NCI-H146 treated with DMSO at 0.1 percent for 48 hours (cell line): ENCODE data around the gene LINC01488.

Source experiments
- DNase-seq: peaks from one replicate; lab custom pipeline; 2025; ENCODE audit not compliant: unreplicated experiment; lab: John Stamatoyannopoulos, UW

Gene LINC01488

GRCh38 chr11:69508974-69509373 is 27.5 kb downstream of the LINC01488 start:
- no peak for DNase-seq

GRCh38 chr11:69509381-69509780 is 27.9 kb downstream of the LINC01488 start:
- DNase-seq: no peak

- DNase-seq: no peak
Observed at GRCh38 chr11:69509846-69510390, 28.5 kb downstream of the LINC01488 start.

DNA sequence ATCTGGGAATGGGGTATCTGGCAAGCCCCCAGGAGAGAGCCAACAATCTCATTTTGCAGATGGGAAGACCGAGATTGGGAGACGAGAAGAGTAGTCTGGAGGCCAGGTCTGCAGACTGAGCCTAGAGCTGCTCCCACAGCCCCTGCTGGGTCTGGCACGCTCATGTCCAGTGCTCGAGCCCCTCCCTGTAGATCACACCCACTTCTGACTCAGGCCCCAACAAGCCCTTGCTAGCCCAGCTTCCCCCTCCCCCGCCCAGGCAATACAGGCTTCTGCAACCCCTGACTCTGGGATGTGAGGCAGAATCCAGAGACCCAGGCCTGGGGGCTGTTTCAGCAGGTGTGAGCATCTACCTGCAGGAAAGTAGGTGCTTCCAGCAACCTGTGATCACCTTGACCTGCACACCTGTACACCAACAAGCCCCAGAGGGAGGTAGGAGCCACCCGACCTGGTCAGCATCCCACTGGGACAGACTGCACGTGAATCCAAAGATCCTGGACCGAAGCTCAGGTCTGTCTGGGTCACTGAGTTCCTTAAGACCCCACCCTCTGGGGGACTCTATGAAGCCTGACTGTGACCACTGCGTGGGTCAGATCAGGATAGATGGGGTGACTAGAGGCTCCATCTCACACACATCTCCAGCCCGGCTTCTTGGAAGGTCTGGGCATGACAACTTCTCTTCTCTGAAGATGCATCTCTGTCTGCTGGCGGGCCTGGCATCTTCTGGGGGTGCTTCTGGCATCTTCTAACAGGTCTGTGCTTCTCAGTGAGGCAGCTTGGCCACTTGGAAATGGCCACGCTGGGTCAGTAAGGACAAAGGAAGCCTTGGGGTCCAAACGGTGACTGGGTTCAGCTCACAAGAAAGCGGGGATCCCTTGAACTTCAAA is 29.3 kb downstream of the LINC01488 start:
- DNase-seq: no peak

DNA sequence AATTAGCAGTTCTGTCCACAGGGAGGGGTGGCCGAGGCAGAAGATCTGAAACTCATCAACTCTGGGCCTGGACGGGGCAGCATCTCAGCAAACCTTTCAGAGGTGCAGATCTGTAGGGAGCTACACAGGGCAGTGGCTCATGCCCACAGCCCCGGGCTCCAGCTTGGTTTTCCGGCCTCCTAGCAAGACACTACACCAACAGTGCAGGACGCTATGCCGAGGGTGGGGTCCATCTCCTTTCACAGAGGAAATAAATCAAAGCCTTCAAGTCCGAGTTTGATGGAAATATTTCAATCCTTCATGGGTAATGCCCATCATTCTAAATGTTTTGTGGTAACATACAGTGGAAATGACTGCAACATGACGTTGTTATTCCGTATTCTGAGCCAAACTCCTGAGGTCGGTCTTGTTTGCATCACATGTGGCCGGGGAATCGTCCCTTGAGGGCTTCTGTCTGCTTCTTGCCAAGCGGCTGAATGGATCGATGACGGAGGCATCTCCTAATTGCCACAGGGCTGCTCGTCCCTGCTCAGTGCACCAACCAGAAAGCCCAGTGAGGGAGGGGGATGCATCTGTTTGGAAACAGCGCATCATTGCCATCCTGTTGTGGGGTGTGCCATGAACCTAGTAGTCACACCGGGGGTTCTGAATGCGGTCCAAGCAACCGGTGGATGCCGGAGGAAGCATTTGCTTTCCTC is 30.0 kb downstream of the LINC01488 start:
- no peak for DNase-seq

- DNase-seq: no peak
Observed at GRCh38 chr11:69512136-69512535, 30.7 kb downstream of the LINC01488 start.

- DNase-seq: no peak
Observed at GRCh38 chr11:69512790-69513189, 31.3 kb downstream of the LINC01488 start.

DNA sequence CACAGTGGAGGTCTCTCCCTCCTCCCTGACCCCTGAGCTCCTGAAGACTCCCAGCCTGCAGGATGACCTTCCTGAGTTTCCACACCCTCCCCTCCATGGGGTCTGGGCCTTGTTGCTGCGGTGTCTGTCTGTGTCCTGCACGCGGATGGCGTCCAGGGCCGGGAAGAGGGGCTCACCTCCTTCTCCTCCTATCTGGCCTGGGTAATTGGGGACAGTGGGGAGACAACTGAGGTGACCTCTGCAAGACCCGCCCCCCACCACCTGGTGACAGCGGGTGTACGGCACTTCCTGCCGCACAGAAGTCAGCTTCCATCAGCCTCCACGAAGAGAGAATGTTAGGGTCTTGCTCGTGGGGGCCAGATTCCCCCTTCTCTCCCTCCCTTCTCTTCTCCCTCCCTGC is 31.7 kb downstream of the LINC01488 start:
- DNase-seq: no peak

GRCh38 chr11:69513663-69514224 is 32.3 kb downstream of the LINC01488 start:
- DNase-seq: no peak

GRCh38 chr11:69514771-69515170 is 33.3 kb downstream of the LINC01488 start:
- DNase-seq: no peak

- DNase-seq: no peak
Observed at GRCh38 chr11:69515271-69516245, 34.1 kb downstream of the LINC01488 start.

DNA sequence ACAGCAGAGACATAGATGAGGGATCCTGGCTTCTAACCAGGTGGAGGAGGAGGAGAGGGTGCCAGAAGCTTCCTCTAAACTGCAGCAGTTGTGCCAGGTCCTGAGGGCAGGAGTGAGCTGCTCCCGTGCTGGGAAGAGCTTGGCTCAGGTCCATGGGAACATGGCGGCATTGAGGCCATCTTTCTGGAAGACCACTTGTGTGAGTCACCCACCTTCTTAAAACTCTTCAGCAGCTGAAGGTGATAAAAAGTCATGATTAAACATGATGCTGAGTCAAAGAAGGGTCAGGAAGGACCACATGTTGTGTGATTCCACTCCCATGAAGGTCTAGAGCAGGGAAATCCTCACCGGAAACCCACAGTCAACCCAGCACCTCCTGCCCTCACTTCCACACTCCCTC is 35.1 kb downstream of the LINC01488 start:
- no peak for DNase-seq

DNA sequence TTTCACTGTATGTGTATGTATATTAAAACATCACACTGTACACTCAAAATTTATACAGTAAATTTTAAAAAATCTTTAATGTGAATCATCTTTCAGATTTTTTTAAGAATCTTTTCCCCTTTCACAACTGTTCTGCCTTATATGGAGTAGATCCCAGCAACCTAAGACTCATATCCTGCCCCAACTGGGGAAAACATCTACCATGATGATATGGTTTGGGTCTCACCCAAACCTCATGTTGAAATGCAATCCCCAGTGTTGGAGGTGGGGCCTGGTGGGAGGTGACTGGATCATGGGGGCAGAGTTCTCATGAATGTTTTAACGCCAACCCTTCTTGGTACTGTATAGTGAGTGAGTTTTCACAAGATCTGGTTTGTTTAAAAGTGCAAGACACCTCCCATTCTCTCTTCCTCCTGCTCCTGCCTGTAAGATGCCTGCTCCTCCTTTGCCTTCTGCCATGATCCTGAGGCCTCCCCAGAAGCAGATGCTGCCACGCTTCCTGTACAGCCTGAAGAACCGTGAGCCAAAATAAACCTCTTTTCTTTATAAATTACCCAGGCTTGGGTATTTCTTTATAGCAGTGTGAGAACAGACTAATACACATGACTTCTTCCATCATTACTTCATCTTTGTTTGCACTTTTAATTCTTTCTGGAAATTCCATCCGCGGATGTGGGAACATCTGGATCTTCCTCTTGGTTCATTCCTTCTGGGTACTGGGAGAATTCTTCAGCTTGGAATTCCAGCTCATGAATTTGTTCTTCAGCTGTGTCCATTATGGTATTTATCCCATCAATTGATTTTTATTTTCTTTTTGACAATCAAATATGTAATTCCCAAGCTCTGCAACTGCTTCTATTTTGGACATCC is 36.9 kb downstream of the LINC01488 start:
- DNase-seq: no peak

DNA sequence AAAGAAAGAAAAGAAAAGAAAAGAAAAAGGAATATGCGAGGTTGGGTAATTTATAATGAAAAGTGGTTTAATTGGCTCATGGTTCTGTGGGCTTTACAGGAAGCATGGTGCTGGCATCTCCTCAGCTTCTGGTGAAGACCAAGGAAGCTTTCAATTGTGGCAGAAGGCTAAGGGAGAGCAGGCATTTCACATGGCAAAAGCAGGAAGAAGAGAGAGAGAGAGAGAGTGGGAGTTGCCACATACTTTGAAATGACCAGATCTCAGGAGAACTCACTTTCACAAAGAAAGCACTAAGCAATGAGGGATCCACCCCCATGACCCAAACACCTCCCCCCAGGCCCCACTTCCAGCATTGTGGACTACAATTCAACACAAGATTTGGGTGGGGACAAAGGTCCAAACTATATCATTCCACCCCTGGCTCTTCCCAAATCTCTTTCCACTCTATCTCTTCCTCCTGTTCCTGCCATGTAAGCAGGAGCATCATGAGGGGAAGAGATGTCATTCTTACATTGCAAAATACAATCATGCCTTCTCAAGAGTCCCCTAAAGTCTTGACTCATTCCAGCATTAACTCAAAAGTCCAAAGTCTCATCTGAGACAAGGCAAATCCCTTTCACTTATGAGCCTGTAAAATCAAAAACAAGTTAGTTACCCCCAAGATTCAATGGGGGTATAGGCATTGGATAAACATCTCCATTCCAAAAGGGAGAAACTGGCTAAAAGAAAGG is 38.9 kb downstream of the LINC01488 start:
- DNase-seq: no peak

- no peak for DNase-seq
Observed at GRCh38 chr11:69521457-69521856, 40.0 kb downstream of the LINC01488 start.

DNA sequence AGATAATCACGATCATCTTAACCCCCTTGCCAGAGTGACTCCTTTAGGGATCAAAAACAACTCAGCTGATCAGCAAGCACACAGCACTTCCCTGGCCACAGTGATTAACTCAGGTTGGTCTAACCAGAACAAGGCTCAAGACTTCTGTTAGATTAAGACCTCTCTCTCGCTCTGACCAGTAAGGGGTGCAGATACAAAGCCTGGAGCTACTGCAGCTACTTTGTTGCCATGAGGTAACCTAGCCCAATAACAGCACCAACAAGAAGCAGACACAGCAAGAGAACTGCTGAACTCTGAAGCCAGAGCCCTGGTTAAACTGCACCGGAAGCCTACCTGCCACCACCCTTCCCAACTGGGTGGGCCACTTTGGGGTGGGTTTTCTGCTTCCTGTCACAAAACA is 42.0 kb downstream of the LINC01488 start:
- no peak for DNase-seq

DNA sequence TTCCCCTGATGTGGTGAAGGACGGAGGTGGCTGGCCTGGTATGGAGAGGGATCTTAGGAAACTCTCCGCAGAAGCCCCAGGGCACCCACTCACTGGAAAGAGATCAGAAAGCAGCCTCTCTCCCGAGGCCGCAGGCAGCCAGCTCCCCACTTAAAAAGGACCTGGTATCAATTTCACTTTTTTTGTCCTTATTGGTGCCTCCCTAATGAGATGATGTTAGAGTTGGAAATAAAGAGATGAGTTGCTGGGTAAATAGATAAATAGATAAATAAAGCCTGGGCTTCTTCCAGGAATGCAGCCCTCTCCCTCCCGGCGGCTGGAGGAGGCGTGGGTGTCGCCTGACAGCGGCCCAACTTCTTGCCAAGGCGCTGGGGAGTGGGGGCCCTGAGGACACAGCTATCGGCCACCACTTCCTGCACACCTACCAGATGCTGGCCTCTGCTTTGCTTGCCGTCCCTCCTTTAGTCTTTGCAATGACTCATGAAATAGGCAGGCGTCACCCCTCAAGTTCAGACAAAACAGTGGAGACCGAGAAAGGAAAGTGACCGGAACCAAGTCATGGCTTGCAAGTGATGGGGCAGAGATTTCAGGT is 42.9 kb downstream of the LINC01488 start:
- DNase-seq: no peak

- no peak for DNase-seq
Observed at GRCh38 chr11:69524991-69525411, 43.5 kb downstream of the LINC01488 start.
